ENCODE data around the gene NXN.
"Not testable (repeated sequence)": the region's sequence is repeated elsewhere in the genome, so short reads cannot be mapped to it uniquely, and the experiment has no call there.

Gene NXN

GRCh38 chr17:869567-870525 lies 109.7 kb downstream of the NXN start:
- in situ Hi-C loops (cut with MboI; ENCODE audit: low sequenced_read_pairs), result no loop called here

- in situ Hi-C loops (cut with MboI; ENCODE audit: low sequenced_read_pairs), result no loop called here
Measured at GRCh38 chr17:869086-869485, 110.5 kb downstream of the NXN start.

- in situ Hi-C loops (cut with MboI; ENCODE audit: low sequenced_read_pairs), result no loop called here
Measured at GRCh38 chr17:867896-868489, 111.6 kb downstream of the NXN start.

- in situ Hi-C loops (cut with MboI; ENCODE audit: low sequenced_read_pairs), result not testable (repeated sequence)
Measured at GRCh38 chr17:867238-867637, 112.3 kb downstream of the NXN start.

GRCh38 chr17:866568-867103 lies 112.9 kb downstream of the NXN start:
- in situ Hi-C loops (cut with MboI; ENCODE audit: low sequenced_read_pairs), result no loop called here

- in situ Hi-C loops (cut with MboI; ENCODE audit: low sequenced_read_pairs), result no loop called here
Measured at GRCh38 chr17:864315-864714, 115.3 kb downstream of the NXN start.

GRCh38 chr17:863880-864279 lies 115.7 kb downstream of the NXN start:
- in situ Hi-C loops (cut with MboI; ENCODE audit: low sequenced_read_pairs), result no loop called here

- in situ Hi-C loops (cut with MboI; ENCODE audit: low sequenced_read_pairs), result no loop called here
Measured at GRCh38 chr17:862582-862981, 117.0 kb downstream of the NXN start.

- in situ Hi-C loops (cut with MboI; ENCODE audit: low sequenced_read_pairs), result no loop called here
Measured at GRCh38 chr17:861364-861763, 118.2 kb downstream of the NXN start.

- in situ Hi-C loops (cut with MboI; ENCODE audit: low sequenced_read_pairs), result no loop called here
Measured at GRCh38 chr17:860805-861204, 118.8 kb downstream of the NXN start.

- in situ Hi-C loops (cut with MboI; ENCODE audit: low sequenced_read_pairs), result no loop called here
Measured at GRCh38 chr17:859824-860195, 119.8 kb downstream of the NXN start.

- in situ Hi-C loops (cut with MboI; ENCODE audit: low sequenced_read_pairs), result no loop called here
Measured at GRCh38 chr17:859061-859823, 120.3 kb downstream of the NXN start.

GRCh38 chr17:856149-856548 lies 123.4 kb downstream of the NXN start:
- in situ Hi-C loops (cut with MboI; ENCODE audit: low sequenced_read_pairs), result no loop called here

- in situ Hi-C loops (cut with MboI; ENCODE audit: low sequenced_read_pairs), result no loop called here
Measured at GRCh38 chr17:855569-855968, 124.0 kb downstream of the NXN start.

GRCh38 chr17:852850-853249 lies 126.7 kb downstream of the NXN start:
- in situ Hi-C loops (cut with MboI; ENCODE audit: low sequenced_read_pairs), result not testable (repeated sequence)

- in situ Hi-C loops (cut with MboI; ENCODE audit: low sequenced_read_pairs), result no loop called here
Measured at GRCh38 chr17:852349-852748, 127.2 kb downstream of the NXN start.

- in situ Hi-C loops (cut with MboI; ENCODE audit: low sequenced_read_pairs), result no loop called here
Measured at GRCh38 chr17:851924-852323, 127.7 kb downstream of the NXN start.

- in situ Hi-C loops (cut with MboI; ENCODE audit: low sequenced_read_pairs), result no loop called here
Measured at GRCh38 chr17:850851-851763, 128.5 kb downstream of the NXN start.

GRCh38 chr17:850086-850850 lies 129.3 kb downstream of the NXN start:
- in situ Hi-C loops (cut with MboI; ENCODE audit: low sequenced_read_pairs), result no loop called here

- in situ Hi-C loops (cut with MboI; ENCODE audit: low sequenced_read_pairs), result no loop called here
Measured at GRCh38 chr17:848402-848801, 131.2 kb downstream of the NXN start.
